Smooth muscle cell (in vitro differentiated cells): ENCODE results near the gene PTPN12. TPM values are rescaled to one million over a fixed set of nuclear protein-coding genes. Genes with fewer than 3 reads are reported as not detected.

Source experiments
- DNase-seq: peaks from one replicate; lab custom pipeline; 2025; ENCODE audit not compliant: unreplicated experiment; lab: John Stamatoyannopoulos, UW
- H2AFZ ChIP-seq: fragments of 200-600 bp; sonication (generic); 2 replicates; pipeline ENCODE4 v1.6.0; 2016; ENCODE audit warnings: antibody characterized with exemption, low read depth, mild to moderate bottlenecking
- H3F3A ChIP-seq: fragments of 200-600 bp; sonication (generic); 2 replicates; pipeline ENCODE4 v1.6.0; 2017; ENCODE audit warnings: antibody characterized with exemption, low read depth
- H3K27ac ChIP-seq: fragments of 200-600 bp; sonication (generic); 2 replicates; pipeline ENCODE4 v1.5.1; 2016; ENCODE audit warnings: low read depth, mild to moderate bottlenecking
- H3K27me3 ChIP-seq: fragments of 200-600 bp; sonication (generic); 2 replicates; pipeline ENCODE4 v1.6.1; 2016; ENCODE audit warnings: low read depth, mild to moderate bottlenecking
- H3K36me3 ChIP-seq: fragments of 200-600 bp; sonication (generic); 2 replicates; pipeline ENCODE4 v1.5.1; 2016; ENCODE audit warnings: low read depth
- H3K4me1 ChIP-seq: fragments of 200-600 bp; sonication (generic); 2 replicates; pipeline ENCODE4 v1.5.1; 2016; ENCODE audit warnings: low read depth
- H3K4me2 ChIP-seq: fragments of 200-600 bp; sonication (generic); 2 replicates; pipeline ENCODE4 v1.6.0; 2016; ENCODE audit warnings: mild to moderate bottlenecking
- H3K4me3 ChIP-seq: fragments of 200-600 bp; sonication (generic); 2 replicates; pipeline ENCODE4 v1.5.1; 2016; ENCODE audit warnings: mild to moderate bottlenecking
- H3K79me2 ChIP-seq: fragments of 200-600 bp; sonication (generic); 2 replicates; pipeline ENCODE4 v1.6.0; 2016; ENCODE audit warnings: low read depth, mild to moderate bottlenecking
- H3K9ac ChIP-seq: fragments of 200-600 bp; sonication (generic); 2 replicates; pipeline ENCODE4 v1.6.0; 2016; ENCODE audit warnings: low read depth
- H3K9me3 ChIP-seq: fragments of 200-600 bp; sonication (generic); replicated peaks from 2 replicates; pipeline ENCODE4 v1.5.1; 2016; ENCODE audit warnings: low read depth
- H4K20me1 ChIP-seq: fragments of 200-600 bp; sonication (generic); 2 replicates; pipeline ENCODE4 v1.6.0; 2016; ENCODE audit warnings: low read depth
- CTCF ChIP-seq: fragments of 200-600 bp; sonication (generic); IDR thresholded peaks from 2 replicates; pipeline ENCODE4 v1.5.1; 2017; ENCODE audit warnings: borderline replicate concordance, mild to moderate bottlenecking, antibody characterized with exemption; ENCODE audit not compliant: insufficient read depth, poor library complexity, severe bottlenecking
- WGBS: methylation state at CpG from one replicate; pipeline ENCODE4 v1.1.7; 2016; ENCODE audit warnings: low lambda C conversion rate; 5-methylcytosine and 5-hydroxymethylcytosine counted together
- polyA plus RNA-seq: library from polyadenylated mRNA; unstranded; fragments of >200 nt; fragmentation: Nextera tagmentation; extraction: Ambion mirVana; gene quantifications from 2 replicates; pipeline ENCODE4 v1.2.1, GENCODE V29; 2016
- total RNA-seq: library from RNA; depleted of rRNA; stranded (reverse); fragments of >200 nt; gene quantifications from 2 replicates; pipeline ENCODE4 v1.2.3, GENCODE V29; 2014

Gene PTPN12
- total and polyA plus RNA-seq, 2 experiments from 2014 or later, result 12.3 to 85.2 TPM

GRCh38 chr7:77543910-77544309, 6.8 kb downstream of the PTPN12 start:
- H3K36me3 ChIP-seq, result no peaks in the 10 kb centered on the region
- peak overlapping the region; percentile 61 for H3K27ac ChIP-seq
- H3K4me2 ChIP-seq, result peak overlapping the region; percentile 80
- WGBS, result 44% methylated on average over 4 of the region's 4 CpGs
- peaks cover 24% of the 10 kb centered on the region for H3F3A ChIP-seq
- no peak for TF ChIP-seq CTCF
- no peak overlapping the region for H3K9ac ChIP-seq
- no peaks in the 10 kb centered on the region for H3K27me3 ChIP-seq
- peaks cover 100% of the 10 kb centered on the region for H4K20me1 ChIP-seq
- H3K9me3 ChIP-seq, result no peaks in the 10 kb centered on the region
- H3K4me1 ChIP-seq, result peaks cover 35% of the 10 kb centered on the region
- peaks cover 100% of the 10 kb centered on the region for H3K79me2 ChIP-seq
- DNase-seq, result no peak
- no peak overlapping the region for H2AFZ ChIP-seq
- peak overlapping the region; percentile 8 for H3K4me3 ChIP-seq

- Histone ChIP-seq H3K27me3 (no peaks in the 10 kb centered on the region), H3K4me2 (peak overlapping the region; percentile 80), H3K9ac (no peak overlapping the region), H3K9me3 (no peaks in the 10 kb centered on the region), H2AFZ (no peak overlapping the region), H3K27ac (peak overlapping the region; percentile 61), H3K4me1 (peaks cover 28% of the 10 kb centered on the region), H3K36me3 (no peaks in the 10 kb centered on the region), H3K4me3 (peak overlapping the region; percentile 8), H3K79me2 (peaks cover 100% of the 10 kb centered on the region), H3F3A (peaks cover 24% of the 10 kb centered on the region), H4K20me1 (peaks cover 100% of the 10 kb centered on the region)
- no peak for DNase-seq
- 53% methylated on average over 2 of the region's 2 CpGs for WGBS
- no peak for TF ChIP-seq CTCF
Measured at GRCh38 chr7:77544518-77544917, 7.4 kb downstream of the PTPN12 start.

GRCh38 chr7:77548206-77548605, 11.1 kb downstream of the PTPN12 start:
- WGBS, result 84% methylated on average over 3 of the region's 3 CpGs
- Histone ChIP-seq H3K4me1 (peaks cover 18% of the 10 kb centered on the region), H3K36me3 (no peaks in the 10 kb centered on the region), H3K4me3 (no peak overlapping the region), H3K9ac (no peak overlapping the region), H3K9me3 (no peaks in the 10 kb centered on the region), H2AFZ (no peak overlapping the region), H3K27ac (no peak overlapping the region), H3K27me3 (no peaks in the 10 kb centered on the region), H3K79me2 (peaks cover 100% of the 10 kb centered on the region), H3F3A (peaks cover 11% of the 10 kb centered on the region), H3K4me2 (no peak overlapping the region), H4K20me1 (peaks cover 100% of the 10 kb centered on the region)
- TF ChIP-seq CTCF, result no peak
- no peak for DNase-seq

GRCh38 chr7:77549106-77549870, 12.2 kb downstream of the PTPN12 start:
- no peak for DNase-seq
- Histone ChIP-seq H3K27me3 (no peaks in the 10 kb centered on the region), H3K79me2 (peaks cover 100% of the 10 kb centered on the region), H3K36me3 (no peaks in the 10 kb centered on the region), H3F3A (peaks cover 3% of the 10 kb centered on the region), H4K20me1 (peaks cover 100% of the 10 kb centered on the region), H3K27ac (no peak overlapping the region), H3K9me3 (no peaks in the 10 kb centered on the region), H2AFZ (no peak overlapping the region), H3K4me2 (no peak overlapping the region), H3K9ac (no peak overlapping the region), H3K4me1 (peaks cover 14% of the 10 kb centered on the region), H3K4me3 (no peak overlapping the region)
- no peak for TF ChIP-seq CTCF
- WGBS, result 87% methylated on average over 3 of the region's 3 CpGs
